ENCODE data around the gene DLGAP1. TPM values are rescaled to one million over a fixed set of nuclear protein-coding genes. Genes with fewer than 3 reads are reported as not detected.
"Not testable (repeated sequence)": the region's sequence is repeated elsewhere in the genome, so short reads cannot be mapped to it uniquely, and the experiment has no call there.

Gene DLGAP1
- not detected in 2 replicates for total RNA-seq (2014; rRNA removed; shearing (Covaris generic))

GRCh38 chr18:4455113-4455811, at the start of gene DLGAP1:
DLGAP1 (minus strand) TSS chr18:4455307.
- DNase-seq (ENCODE audit: low spot score) = no peak

- DNase-seq (ENCODE audit: low spot score) = not testable (repeated sequence)
Measured at GRCh38 chr18:4494703-4495284, 39.7 kb upstream of the DLGAP1 start.

- no peak for DNase-seq (ENCODE audit: low spot score)
Measured at GRCh38 chr18:4468511-4468910, 13.4 kb upstream of the DLGAP1 start.

GRCh38 chr18:4454537-4455112, 482 bp downstream of the DLGAP1 start:
- no peak for DNase-seq (ENCODE audit: low spot score)

DNA sequence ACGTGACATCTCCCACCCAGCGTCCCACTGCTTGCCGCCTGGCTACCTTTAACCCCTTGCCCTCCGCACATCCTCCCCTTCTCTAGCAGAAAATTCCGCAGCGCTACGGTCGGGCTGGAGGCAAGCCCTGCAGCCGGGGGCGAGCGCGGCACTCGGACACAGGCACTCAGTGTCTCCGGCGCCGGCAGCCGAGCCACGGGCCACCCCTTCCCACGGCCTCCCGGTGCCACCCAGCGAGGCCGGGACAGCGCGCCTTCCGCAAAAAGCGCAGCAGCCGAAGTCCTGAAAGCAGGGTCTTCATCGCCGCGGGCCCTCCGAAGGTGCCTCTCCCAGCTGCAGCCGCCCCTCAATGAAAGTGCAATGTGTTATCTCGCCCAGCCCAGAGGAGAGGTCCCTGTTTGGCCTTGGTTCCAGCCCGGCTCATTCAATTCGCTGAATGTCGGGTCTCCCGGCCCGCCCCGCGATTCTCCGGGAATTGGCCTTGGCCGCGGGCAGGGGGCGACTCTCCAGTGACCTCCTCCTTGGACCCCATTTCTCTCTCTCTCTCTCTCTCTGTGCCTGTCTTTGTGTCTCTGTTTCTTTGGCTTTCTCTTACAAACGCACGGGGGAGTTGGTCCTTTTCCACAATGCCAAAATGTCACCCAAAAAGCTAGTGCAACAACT, 1.1 kb downstream of the DLGAP1 start:
- no peak for DNase-seq (ENCODE audit: low spot score)

GRCh38 chr18:4453567-4453873, 1.6 kb downstream of the DLGAP1 start:
- DNase-seq (ENCODE audit: low spot score) = no peak

DNA sequence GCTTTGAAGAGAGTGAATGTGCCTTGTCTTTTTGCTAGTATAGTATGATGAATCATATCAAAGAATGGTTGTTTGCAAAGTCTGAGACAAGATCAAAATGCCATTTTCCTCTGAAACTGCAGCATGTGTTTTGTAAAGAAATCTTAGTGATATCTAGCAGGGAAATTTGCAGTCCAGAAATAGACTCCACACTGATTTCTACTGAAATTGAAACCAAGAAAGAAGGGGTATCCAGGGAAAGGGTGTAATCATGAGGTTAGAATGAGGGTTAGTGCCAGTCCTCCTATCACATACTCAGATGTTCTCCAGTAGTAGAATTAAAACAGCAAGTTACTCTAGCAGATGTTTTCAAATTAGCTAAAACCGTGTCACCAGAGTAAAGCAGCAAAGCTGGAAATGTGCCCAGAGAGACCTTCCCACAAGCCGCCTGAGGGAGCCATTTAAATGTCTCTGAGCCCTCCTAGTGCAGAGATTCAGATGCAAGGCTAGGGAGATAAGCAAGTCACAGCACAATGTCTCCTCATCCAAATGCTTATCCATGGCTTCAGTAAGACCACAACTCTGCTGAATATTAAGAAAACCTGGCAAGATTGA, 4.9 kb downstream of the DLGAP1 start:
- no peak for DNase-seq (ENCODE audit: low spot score)

GRCh38 chr18:4445902-4446301, 9.2 kb downstream of the DLGAP1 start:
- DNase-seq (ENCODE audit: low spot score) = no peak

- DNase-seq (ENCODE audit: low spot score) = no peak
Measured at GRCh38 chr18:4444306-4444705, 10.8 kb downstream of the DLGAP1 start.

DNA sequence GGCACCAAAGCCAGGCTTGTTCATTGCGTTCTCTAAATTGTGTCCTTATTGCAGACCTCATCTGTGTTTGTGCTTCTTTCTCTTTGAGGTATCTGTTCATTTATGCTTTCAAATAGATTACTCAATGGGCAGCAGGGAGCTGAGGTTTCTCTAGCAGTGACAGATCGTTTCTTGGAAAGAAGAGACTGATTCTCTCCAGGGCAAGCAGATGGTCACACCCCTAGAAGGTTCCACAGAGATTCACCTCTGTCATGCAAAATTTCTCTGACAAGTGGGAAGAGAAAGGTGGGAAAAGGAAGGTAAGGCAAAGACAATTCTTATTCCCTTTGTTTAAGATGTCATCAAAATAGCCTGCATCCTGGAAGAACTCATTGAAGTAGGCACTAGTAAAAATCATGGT, 14.0 kb downstream of the DLGAP1 start:
- DNase-seq (ENCODE audit: low spot score) = no peak

DNA sequence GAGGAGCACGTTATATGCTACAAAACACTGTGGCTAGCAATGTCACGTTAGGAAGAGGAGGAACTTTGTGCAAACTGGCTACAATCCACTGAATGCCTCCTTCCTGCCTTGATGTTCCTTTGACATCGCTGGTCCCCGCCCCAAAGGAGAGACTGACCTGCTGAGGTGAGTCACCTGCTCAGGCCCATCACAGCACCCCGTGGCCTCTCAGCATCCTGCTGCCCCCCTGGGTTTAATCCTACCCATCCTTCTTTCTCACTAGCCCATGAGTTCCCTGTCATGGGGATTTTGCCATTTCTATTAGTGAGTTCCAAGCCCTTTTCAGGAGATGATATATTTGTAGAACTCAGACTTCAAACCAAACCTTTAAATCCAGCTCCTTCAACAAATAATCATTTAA, 16.2 kb downstream of the DLGAP1 start:
- DNase-seq (ENCODE audit: low spot score) = no peak

GRCh38 chr18:4433717-4434116, 21.4 kb downstream of the DLGAP1 start:
- no peak for DNase-seq (ENCODE audit: low spot score)

GRCh38 chr18:4430836-4431235, 24.3 kb downstream of the DLGAP1 start:
- no peak for DNase-seq (ENCODE audit: low spot score)

GRCh38 chr18:4417714-4418113, 37.4 kb downstream of the DLGAP1 start:
- DNase-seq (ENCODE audit: low spot score) = no peak

DNA sequence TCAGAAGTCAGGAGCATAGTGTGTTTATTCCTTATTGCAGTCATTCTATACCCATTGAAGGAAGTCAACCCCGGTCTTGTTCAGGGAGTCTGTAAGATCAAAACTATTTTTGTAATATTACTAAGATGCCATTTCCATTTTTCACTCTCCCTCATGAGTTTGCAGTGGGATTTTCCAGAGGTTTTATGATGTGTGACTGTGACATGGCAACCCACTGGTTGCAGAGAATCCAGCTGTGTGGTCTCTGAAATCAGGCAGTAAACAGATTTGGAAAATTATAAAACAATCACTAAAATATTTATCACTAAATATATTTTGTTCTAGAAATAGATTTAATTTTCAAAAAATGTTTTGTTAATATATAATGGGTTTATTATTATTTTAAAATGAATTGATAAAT, 38.1 kb downstream of the DLGAP1 start:
- no peak for DNase-seq (ENCODE audit: low spot score)

DNA sequence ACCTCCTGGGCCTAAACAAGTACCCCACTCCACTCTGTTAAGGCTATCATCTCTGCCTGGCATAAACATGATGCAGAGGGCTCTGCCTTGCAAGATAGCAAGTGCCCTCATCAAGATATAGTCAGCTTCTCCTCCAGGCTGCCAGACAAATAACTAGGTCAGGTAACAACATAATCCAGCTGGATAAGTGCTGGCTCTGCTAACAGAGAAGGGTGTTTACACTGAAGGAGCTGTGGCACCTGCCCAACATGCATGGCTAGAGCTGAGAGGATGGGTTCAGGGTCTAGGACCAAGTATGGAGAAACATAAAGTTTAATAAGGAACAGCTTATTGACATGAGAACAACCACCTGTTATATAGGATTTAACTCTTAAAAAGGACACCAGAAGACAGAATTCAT, 42.8 kb downstream of the DLGAP1 start:
- DNase-seq (ENCODE audit: low spot score) = no peak

DNA sequence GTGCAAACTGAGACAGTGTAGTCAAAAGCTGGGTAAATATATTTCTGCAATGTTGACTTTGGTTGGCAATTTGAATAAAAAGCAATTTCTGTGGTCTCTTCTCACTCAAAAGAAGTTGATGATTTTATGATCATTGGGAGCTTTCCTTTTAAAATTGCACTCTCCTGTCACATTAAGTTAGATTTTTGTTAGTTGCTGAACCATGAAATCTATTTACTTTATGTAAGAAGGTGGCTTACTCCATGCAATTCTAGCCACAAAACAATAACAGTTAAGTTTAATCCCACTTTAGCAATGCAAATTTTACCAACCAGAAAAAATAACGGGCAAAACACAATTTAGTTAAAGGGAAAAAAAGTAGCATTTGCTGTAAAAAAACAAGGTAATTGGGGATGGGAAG, 48.3 kb downstream of the DLGAP1 start:
- DNase-seq (ENCODE audit: low spot score) = no peak

DNA sequence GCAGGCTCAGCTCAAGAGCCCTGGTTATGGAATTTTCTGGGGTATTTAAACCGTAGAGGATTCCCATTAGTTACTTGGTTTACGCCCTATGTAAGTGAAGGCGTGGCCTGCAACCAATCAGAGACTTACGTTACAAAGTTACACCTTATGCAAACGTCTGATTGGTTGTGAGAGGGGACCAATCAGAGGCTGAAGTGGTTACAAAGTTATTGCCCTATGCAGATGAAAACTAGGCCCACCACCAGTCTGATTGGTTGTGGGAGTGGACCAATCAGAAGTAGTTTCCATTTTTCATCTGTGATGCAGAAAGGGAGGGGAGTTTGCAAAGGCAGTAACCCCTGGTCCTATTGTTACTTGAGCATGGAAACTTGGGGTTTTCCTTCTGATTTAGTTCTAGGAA, 49.1 kb downstream of the DLGAP1 start:
- DNase-seq (ENCODE audit: low spot score) = no peak

GRCh38 chr18:4403836-4404235, 51.3 kb downstream of the DLGAP1 start:
- no peak for DNase-seq (ENCODE audit: low spot score)

DNA sequence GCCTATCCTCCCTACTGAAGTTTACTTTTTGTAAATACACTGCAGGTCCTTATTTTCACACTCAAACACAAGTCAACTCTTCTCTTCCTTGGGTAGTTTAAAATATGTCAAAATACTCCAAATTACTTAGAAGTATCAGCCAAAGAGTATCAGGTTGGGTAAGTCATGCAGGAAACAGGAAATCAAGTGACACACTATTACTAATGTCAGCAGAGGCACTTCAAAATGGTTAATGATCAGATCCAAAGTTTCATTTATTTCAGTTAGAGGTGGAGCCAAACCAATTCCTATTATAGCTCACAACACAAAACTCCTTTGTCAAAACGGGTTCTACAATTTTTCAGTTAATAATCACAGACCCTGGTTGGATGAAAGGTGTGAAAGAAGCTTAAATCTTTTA, 54.2 kb downstream of the DLGAP1 start:
- no peak for DNase-seq (ENCODE audit: low spot score)

GRCh38 chr18:4399929-4400328, 55.2 kb downstream of the DLGAP1 start:
- no peak for DNase-seq (ENCODE audit: low spot score)

DNA sequence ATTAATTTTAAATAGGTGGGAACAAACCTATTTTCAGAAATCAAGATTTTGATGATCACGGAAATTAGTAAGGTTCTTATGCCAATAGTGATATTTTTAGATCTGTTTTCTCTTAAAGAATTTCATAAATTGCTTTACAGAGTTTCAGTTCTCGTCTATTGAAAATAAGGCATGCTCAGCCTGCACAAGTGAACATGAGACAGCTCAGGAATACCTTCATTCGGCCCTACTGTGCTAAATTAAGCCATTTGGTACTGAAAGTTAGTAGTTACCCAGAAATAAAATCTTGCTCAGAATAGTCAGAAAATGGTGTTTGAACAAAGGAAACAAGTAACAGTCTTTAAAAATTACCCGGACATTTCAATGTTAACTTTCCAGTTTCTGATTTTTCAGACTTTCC, 60.4 kb downstream of the DLGAP1 start:
- DNase-seq (ENCODE audit: low spot score) = no peak

GRCh38 chr18:4391859-4392258, 63.2 kb downstream of the DLGAP1 start:
- DNase-seq (ENCODE audit: low spot score) = no peak
